ENCODE measurements around the gene HELZ2. TPM values are rescaled to one million over a fixed set of nuclear protein-coding genes. Genes with fewer than 3 reads are reported as not detected.

Gene HELZ2, protein sequence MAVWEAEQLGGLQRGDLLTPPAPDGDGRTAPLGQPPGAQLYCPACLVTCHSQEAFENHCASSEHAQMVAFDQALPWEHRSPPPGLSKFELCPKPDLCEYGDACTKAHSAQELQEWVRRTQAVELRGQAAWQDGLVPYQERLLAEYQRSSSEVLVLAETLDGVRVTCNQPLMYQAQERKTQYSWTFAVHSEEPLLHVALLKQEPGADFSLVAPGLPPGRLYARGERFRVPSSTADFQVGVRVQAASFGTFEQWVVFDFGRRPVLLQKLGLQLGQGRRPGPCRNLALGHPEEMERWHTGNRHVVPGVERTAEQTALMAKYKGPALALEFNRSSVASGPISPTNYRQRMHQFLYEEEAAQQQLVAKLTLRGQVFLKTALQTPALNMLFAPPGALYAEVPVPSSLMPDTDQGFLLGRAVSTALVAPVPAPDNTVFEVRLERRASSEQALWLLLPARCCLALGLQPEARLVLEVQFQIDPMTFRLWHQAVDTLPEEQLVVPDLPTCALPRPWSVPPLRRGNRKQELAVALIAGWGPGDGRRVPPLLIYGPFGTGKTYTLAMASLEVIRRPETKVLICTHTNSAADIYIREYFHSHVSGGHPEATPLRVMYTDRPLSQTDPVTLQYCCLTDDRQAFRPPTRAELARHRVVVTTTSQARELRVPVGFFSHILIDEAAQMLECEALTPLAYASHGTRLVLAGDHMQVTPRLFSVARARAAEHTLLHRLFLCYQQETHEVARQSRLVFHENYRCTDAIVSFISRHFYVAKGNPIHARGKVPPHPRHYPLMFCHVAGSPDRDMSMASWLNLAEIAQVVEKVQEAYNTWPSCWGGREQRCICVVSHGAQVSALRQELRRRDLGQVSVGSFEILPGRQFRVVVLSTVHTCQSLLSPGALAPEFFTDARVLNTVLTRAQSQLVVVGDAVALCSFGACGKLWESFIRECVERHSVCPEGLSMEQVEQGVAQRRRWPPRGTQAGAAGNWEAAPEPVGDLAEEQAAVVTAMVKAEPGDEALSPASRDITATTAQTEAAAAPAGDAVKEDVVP (N-terminal part only)
- 10 to 100 TPM in 3 of 4 donors, 1 to 10 TPM in 1; 3.5 to 41.9 (median 22.1) TPM for total RNA-seq

DNA sequence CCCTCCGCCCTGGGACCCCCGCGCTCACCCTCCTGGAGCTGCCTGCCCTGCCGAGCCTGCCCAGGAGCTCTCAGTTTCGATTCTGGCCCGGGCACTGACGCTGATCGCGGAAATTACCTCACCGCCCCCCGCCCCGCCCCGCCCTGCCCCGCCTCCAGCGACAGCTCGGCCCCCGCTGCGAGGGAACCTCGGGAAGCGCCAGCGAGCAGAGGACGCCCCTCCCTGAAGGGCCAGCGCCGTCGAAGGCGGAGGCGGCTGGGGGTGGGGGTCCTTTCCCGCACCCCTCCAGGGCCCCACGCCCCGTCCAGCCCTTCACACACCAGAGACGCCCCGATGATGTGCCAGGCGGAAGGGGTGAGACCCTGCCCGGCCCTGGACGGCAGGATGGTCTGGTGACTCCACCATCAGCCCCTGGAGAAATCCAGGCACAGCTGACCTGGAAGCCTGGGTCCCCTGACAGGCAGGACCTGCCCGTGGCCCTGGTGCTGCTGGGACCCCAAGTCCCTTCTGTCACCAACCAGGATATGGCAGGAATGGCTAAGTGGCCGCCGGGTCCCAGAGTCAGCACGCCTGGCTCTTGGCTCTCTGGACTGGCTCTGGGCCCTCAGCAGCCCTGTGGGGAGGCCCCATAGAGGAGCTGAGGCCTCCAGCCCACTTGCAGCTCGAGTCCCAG, at the start of gene HELZ2:
Gene HELZ2 (minus strand): TSS at position 84 of the 673 bp plus-strand sequence. CDS start 1,854 bp downstream, outside the sequence.
- Histone ChIP-seq H3K27ac (peak within 1 kb of the TSS; percentile 63 to 78), H3K27me3 (no peaks in the 10 kb centered on the region), H3K9me3 (no peaks in the 10 kb centered on the region), H3K4me1 (peaks cover 0 to 6% of the 10 kb centered on the region in 2 donors), H3K4me3 (peak within 1 kb of the TSS; percentile 63 to 85), H3K36me3 (no peaks in the 10 kb centered on the region)
- peak; percentile 78 to 79 for DNase-seq
- TF ChIP-seq POLR2A (IDR thresholded peaks at IDR 0.05) (peak in 1 of 2 donors; percentile 41), CTCF (IDR thresholded peaks at IDR 0.05) (no peak)
- intact Hi-C loops (cut with DNase I; ENCODE audit: low total_unique reads), result no loop called here

DNA sequence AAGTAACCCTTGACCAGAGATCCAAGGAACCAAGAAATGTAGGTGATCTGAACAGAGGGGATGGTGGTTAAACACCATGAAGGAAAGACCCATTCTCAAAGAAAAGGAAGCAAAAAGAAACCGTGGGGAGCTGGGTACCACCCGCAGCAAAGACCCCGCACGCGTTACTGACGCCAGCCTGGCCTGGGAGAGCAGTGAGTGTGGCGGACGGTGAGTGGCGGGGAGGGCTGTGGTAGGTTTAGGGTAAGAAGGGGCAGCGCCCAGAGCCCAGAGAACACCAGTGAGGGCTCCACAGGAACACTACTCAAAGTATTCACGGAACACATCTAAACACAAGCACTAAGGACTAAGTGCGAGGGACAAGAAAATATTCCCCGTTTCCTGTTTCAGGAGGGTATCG, 48.7 kb upstream of the HELZ2 start:
- Histone ChIP-seq H3K36me3 (no peaks in the 10 kb centered on the region), H3K27me3 (no peaks in the 10 kb centered on the region), H3K4me3 (no peak overlapping the region), H3K9me3 (no peaks in the 10 kb centered on the region), H3K4me1 (no peaks in the 10 kb centered on the region), H3K27ac (no peak overlapping the region)
- DNase-seq, result no peak
- no peak for TF ChIP-seq CTCF (IDR thresholded peaks at IDR 0.05)
- no peak for TF ChIP-seq POLR2A (IDR thresholded peaks at IDR 0.05)
- intact Hi-C loops (cut with DNase I; ENCODE audit: low total_unique reads), result no loop called here

DNA sequence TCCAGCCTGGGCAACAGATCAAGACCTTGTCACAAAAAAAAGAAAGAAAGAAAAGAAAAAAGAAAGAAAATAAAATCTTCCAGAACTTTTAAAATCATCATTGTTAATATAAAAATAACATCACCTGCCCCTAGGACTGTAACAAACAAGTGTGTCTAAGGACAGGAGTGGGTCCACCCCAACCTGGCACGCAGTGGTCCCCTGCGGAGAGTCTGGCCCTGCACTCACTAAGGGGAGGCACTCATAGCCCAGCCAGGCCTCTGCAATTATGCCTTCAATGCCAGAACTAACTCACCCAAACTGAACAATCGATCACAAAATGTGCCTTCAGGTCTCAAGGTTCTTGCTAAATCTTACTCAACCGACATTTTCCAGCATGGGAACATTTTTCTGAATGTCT, 48.1 kb upstream of the HELZ2 start:
- H3K36me3 ChIP-seq, result no peaks in the 10 kb centered on the region
- H3K4me1 ChIP-seq, result no peaks in the 10 kb centered on the region
- DNase-seq, result no peak
- TF ChIP-seq POLR2A (IDR thresholded peaks at IDR 0.05) (no peak), CTCF (IDR thresholded peaks at IDR 0.05) (no peak)
- H3K27ac ChIP-seq, result no peak overlapping the region
- H3K27me3 ChIP-seq, result no peaks in the 10 kb centered on the region
- no peak overlapping the region for H3K4me3 ChIP-seq
- intact Hi-C loops (cut with DNase I; ENCODE audit: low total_unique reads), result no loop called here
- H3K9me3 ChIP-seq, result no peaks in the 10 kb centered on the region

DNA sequence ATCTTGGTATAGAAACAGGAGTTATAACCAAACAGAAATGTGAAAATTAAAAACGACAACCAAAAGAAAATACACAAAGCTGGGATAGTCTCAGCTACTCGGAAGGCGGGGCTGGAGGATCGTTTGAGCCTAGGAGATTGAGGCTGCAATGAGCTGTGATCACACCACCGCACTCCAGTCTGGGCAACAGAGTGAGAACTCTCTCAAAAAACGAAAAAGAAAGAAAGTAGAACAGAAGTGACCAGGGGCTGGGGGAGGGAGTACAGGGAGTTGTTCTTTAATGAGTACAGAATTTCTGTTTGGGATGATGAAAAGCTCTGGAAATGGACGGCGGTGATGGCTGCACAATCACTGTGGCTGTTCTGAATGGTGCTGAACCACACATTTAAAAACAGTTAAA, 47.0 kb upstream of the HELZ2 start:
- intact Hi-C loops (cut with DNase I; ENCODE audit: low total_unique reads), result no loop called here
- DNase-seq, result no peak
- H3K36me3 ChIP-seq, result no peaks in the 10 kb centered on the region
- no peak overlapping the region for H3K27ac ChIP-seq
- no peak overlapping the region for H3K4me3 ChIP-seq
- H3K4me1 ChIP-seq, result no peaks in the 10 kb centered on the region
- H3K27me3 ChIP-seq, result no peaks in the 10 kb centered on the region
- TF ChIP-seq CTCF (IDR thresholded peaks at IDR 0.05) (no peak), POLR2A (IDR thresholded peaks at IDR 0.05) (no peak)
- H3K9me3 ChIP-seq, result no peaks in the 10 kb centered on the region
